ENCODE measurements around the gene CAMK1D. TPM values are rescaled to one million over a fixed set of nuclear protein-coding genes. Genes with fewer than 3 reads are reported as not detected.

The CAMK1D gene
- polyA plus RNA-seq, 1 experiment = 1.1 TPM

GRCh38 chr10:12665501-12665900, 316.2 kb downstream of the CAMK1D start:
- ChIA-PET CTCF (interaction anchor here (1.1 to 1.8 kb wide), 3 partner anchors 8 to 402 kb away, joined by 3 to 8 read pairs (median 4); no protein-coding TSS in a partner anchor), POLR2A (no interaction called here)
- Histone ChIP-seq H3K4me3 (ENCODE audit: low read depth, low read length) (no peak overlapping the region), H3K27me3 (ENCODE audit: control insufficient read depth, insufficient read depth, low read length) (no peaks in the 10 kb centered on the region), H3K36me3 (ENCODE audit: control insufficient read depth, insufficient read depth, low read length) (no peaks in the 10 kb centered on the region)
- DNase-seq (ENCODE audit: low read depth) = no peak
- TF ChIP-seq CTCF (IDR thresholded peaks at IDR 0.05; ENCODE audit: insufficient read depth, low read depth, low read length) = no peak

- no peak for DNase-seq (ENCODE audit: low read depth)
- no peaks in the 10 kb centered on the region for H3K36me3 ChIP-seq (ENCODE audit: control insufficient read depth, insufficient read depth, low read length)
- POLR2A ChIA-PET = no interaction called here
- H3K4me3 ChIP-seq (ENCODE audit: low read depth, low read length) = no peak overlapping the region
- no peak for TF ChIP-seq CTCF (IDR thresholded peaks at IDR 0.05; ENCODE audit: insufficient read depth, low read depth, low read length)
- CTCF ChIA-PET = no interaction called here
- H3K27me3 ChIP-seq (ENCODE audit: control insufficient read depth, insufficient read depth, low read length) = no peaks in the 10 kb centered on the region
These were observed 317.7 kb downstream of the CAMK1D start for GRCh38 chr10:12667052-12667451.

GRCh38 chr10:12668634-12669033, 319.3 kb downstream of the CAMK1D start:
- DNase-seq (ENCODE audit: low read depth) = no peak
- POLR2A ChIA-PET = no interaction called here
- CTCF ChIA-PET = no interaction called here

GRCh38 chr10:12670004-12670403, 320.7 kb downstream of the CAMK1D start:
- no peak for DNase-seq (ENCODE audit: low read depth)
- no peaks in the 10 kb centered on the region for H3K27me3 ChIP-seq (ENCODE audit: control insufficient read depth, insufficient read depth, low read length)
- ChIA-PET CTCF (interaction anchor here (0.6 kb wide), 1 partner anchor 9 kb away, joined by 3 read pairs; no protein-coding TSS in a partner anchor), POLR2A (no interaction called here)
- H3K36me3 ChIP-seq (ENCODE audit: control insufficient read depth, insufficient read depth, low read length) = no peaks in the 10 kb centered on the region
- H3K4me3 ChIP-seq (ENCODE audit: low read depth, low read length) = no peak overlapping the region
- TF ChIP-seq CTCF (IDR thresholded peaks at IDR 0.05; ENCODE audit: insufficient read depth, low read depth, low read length) = no peak

More at GRCh38 chr10:12668634-12669033, 319.3 kb downstream of the CAMK1D start:
- Histone ChIP-seq H3K4me3 (ENCODE audit: low read depth, low read length) (no peak overlapping the region), H3K36me3 (ENCODE audit: control insufficient read depth, insufficient read depth, low read length) (no peaks in the 10 kb centered on the region), H3K27me3 (ENCODE audit: control insufficient read depth, insufficient read depth, low read length) (no peaks in the 10 kb centered on the region)
- no peak for TF ChIP-seq CTCF (IDR thresholded peaks at IDR 0.05; ENCODE audit: insufficient read depth, low read depth, low read length)

- POLR2A ChIA-PET = no interaction called here
- Histone ChIP-seq H3K36me3 (ENCODE audit: control insufficient read depth, insufficient read depth, low read length) (no peaks in the 10 kb centered on the region), H3K4me3 (ENCODE audit: low read depth, low read length) (no peak overlapping the region), H3K27me3 (ENCODE audit: control insufficient read depth, insufficient read depth, low read length) (no peaks in the 10 kb centered on the region)
- TF ChIP-seq CTCF (IDR thresholded peaks at IDR 0.05; ENCODE audit: insufficient read depth, low read depth, low read length) = no peak
- CTCF ChIA-PET = interaction anchor here (1.2 kb wide), 1 partner anchor 19 kb away, joined by 3 read pairs; no protein-coding TSS in a partner anchor
- DNase-seq (ENCODE audit: low read depth) = no peak
These were observed 325.8 kb downstream of the CAMK1D start for GRCh38 chr10:12675186-12675585.
